Stimulated activated naive CD8-positive, alpha-beta T cell treated with anti-CD3 and anti-CD28 coated beads, Interleukin-15, Interleukin-2, amounts not matched to agents 100 ng/mL and 50 ng/mL, for 24 hours (primary cell): ENCODE results near the gene MVP.
A peak's percentile ranks its signal among the peaks of the same experiment; 100 is the strongest.
"Not testable (repeated sequence)": the region's sequence is repeated elsewhere in the genome, so short reads cannot be mapped to it uniquely, and the experiment has no call there.

Experiments
- H3K27ac Mint-ChIP-seq: one replicate; pipeline ENCODE4 v1.8.0; 2021; ENCODE audit warnings: mild to moderate bottlenecking, mixed read lengths
- H3K27me3 Mint-ChIP-seq: one replicate; pipeline ENCODE4 v1.8.0; 2021; ENCODE audit warnings: mixed read lengths
- H3K36me3 Mint-ChIP-seq: one replicate; pipeline ENCODE4 v1.8.0; 2021; ENCODE audit warnings: low read depth, mixed read lengths
- H3K4me1 Mint-ChIP-seq: one replicate; pipeline ENCODE4 v1.8.0; 2021; ENCODE audit warnings: low read depth, mixed read lengths
- H3K4me3 Mint-ChIP-seq: one replicate; pipeline ENCODE4 v1.8.0; 2021; ENCODE audit warnings: mild to moderate bottlenecking, mixed read lengths
- H3K9me3 Mint-ChIP-seq: one replicate; pipeline ENCODE4 v1.8.0; 2021; ENCODE audit warnings: mixed read lengths

The MVP gene

GRCh38 chr16:29791845-29792807, 28.1 kb upstream of the MVP start:
- peaks cover 41% of the 10 kb centered on the region for H3K4me1 Mint-ChIP-seq
- peak overlapping the region; percentile 95 for H3K27ac Mint-ChIP-seq
- peaks cover 44% of the 10 kb centered on the region for H3K36me3 Mint-ChIP-seq
- no peaks in the 10 kb centered on the region for H3K9me3 Mint-ChIP-seq
- peak overlapping the region; percentile 98 for H3K4me3 Mint-ChIP-seq
- H3K27me3 Mint-ChIP-seq: no peaks in the 10 kb centered on the region

GRCh38 chr16:29793153-29793552, 27.1 kb upstream of the MVP start:
- not testable (repeated sequence) for H3K27me3 Mint-ChIP-seq, H3K9me3 Mint-ChIP-seq, H3K4me3 Mint-ChIP-seq
- H3K4me1 Mint-ChIP-seq: peaks cover 41% of the 10 kb centered on the region
- H3K27ac Mint-ChIP-seq: peak overlapping the region; percentile 20
- peaks cover 54% of the 10 kb centered on the region for H3K36me3 Mint-ChIP-seq

- H3K27ac Mint-ChIP-seq: no peak overlapping the region
Measured at GRCh38 chr16:29794231-29794710, 26.0 kb upstream of the MVP start.

GRCh38 chr16:29802416-29802935, 17.8 kb upstream of the MVP start:
- peaks cover 71% of the 10 kb centered on the region for H3K36me3 Mint-ChIP-seq

More at GRCh38 chr16:29794231-29794710, 26.0 kb upstream of the MVP start:
- no peaks in the 10 kb centered on the region for H3K27me3 Mint-ChIP-seq
- H3K4me1 Mint-ChIP-seq: peaks cover 41% of the 10 kb centered on the region
- peaks cover 65% of the 10 kb centered on the region for H3K36me3 Mint-ChIP-seq
- H3K4me3 Mint-ChIP-seq: no peak overlapping the region
- H3K9me3 Mint-ChIP-seq: no peaks in the 10 kb centered on the region

GRCh38 chr16:29804020-29804419, 16.2 kb upstream of the MVP start:
- Mint-ChIP-seq H3K27ac (peak overlapping the region; percentile 89), H3K36me3 (peaks cover 71% of the 10 kb centered on the region), H3K27me3 (no peaks in the 10 kb centered on the region), H3K4me3 (peak overlapping the region; percentile 96), H3K9me3 (no peaks in the 10 kb centered on the region), H3K4me1 (peaks cover 34% of the 10 kb centered on the region)

More at GRCh38 chr16:29802416-29802935, 17.8 kb upstream of the MVP start:
- Mint-ChIP-seq H3K9me3 (no peaks in the 10 kb centered on the region), H3K4me1 (peaks cover 19% of the 10 kb centered on the region), H3K4me3 (no peak overlapping the region), H3K27ac (no peak overlapping the region), H3K27me3 (no peaks in the 10 kb centered on the region)

GRCh38 chr16:29804455-29805231, 15.6 kb upstream of the MVP start:
- Mint-ChIP-seq H3K9me3 (no peaks in the 10 kb centered on the region), H3K27me3 (no peaks in the 10 kb centered on the region), H3K4me3 (peak overlapping the region; percentile 96), H3K36me3 (peaks cover 68% of the 10 kb centered on the region), H3K27ac (peak overlapping the region; percentile 99), H3K4me1 (peaks cover 37% of the 10 kb centered on the region)

GRCh38 chr16:29805232-29806098, 14.8 kb upstream of the MVP start:
- no peaks in the 10 kb centered on the region for H3K27me3 Mint-ChIP-seq
- H3K36me3 Mint-ChIP-seq: peaks cover 71% of the 10 kb centered on the region
- no peaks in the 10 kb centered on the region for H3K9me3 Mint-ChIP-seq
- H3K27ac Mint-ChIP-seq: peak overlapping the region; percentile 99
- H3K4me1 Mint-ChIP-seq: peaks cover 45% of the 10 kb centered on the region
- peak overlapping the region; percentile 96 for H3K4me3 Mint-ChIP-seq

- H3K4me1 Mint-ChIP-seq: peaks cover 52% of the 10 kb centered on the region
- peak within 1 kb of the TSS; percentile 98 for H3K4me3 Mint-ChIP-seq
- no peaks in the 10 kb centered on the region for H3K9me3 Mint-ChIP-seq
- H3K36me3 Mint-ChIP-seq: peaks cover 73% of the 10 kb centered on the region
- no peaks in the 10 kb centered on the region for H3K27me3 Mint-ChIP-seq
- peak within 1 kb of the TSS; percentile 99 for H3K27ac Mint-ChIP-seq
Measured at GRCh38 chr16:29806099-29806579, 14.1 kb upstream of the MVP start, which contains the start of gene MAZ. Gene MAZ, plus strand, starts transcription at chr16:29806529. Its CDS starts 173 bp downstream, at chr16:29806702.

- H3K27me3 Mint-ChIP-seq: no peaks in the 10 kb centered on the region
- H3K27ac Mint-ChIP-seq: peak overlapping the region; percentile 85
- H3K36me3 Mint-ChIP-seq: peaks cover 67% of the 10 kb centered on the region
- no peaks in the 10 kb centered on the region for H3K9me3 Mint-ChIP-seq
- peaks cover 59% of the 10 kb centered on the region for H3K4me1 Mint-ChIP-seq
- H3K4me3 Mint-ChIP-seq: peak overlapping the region; percentile 98
Measured at GRCh38 chr16:29806641-29807425, 13.4 kb upstream of the MVP start.

- Mint-ChIP-seq H3K27me3 (no peaks in the 10 kb centered on the region), H3K4me1 (peaks cover 61% of the 10 kb centered on the region), H3K4me3 (peak overlapping the region; percentile 98), H3K36me3 (peaks cover 62% of the 10 kb centered on the region), H3K27ac (peak overlapping the region; percentile 98), H3K9me3 (no peaks in the 10 kb centered on the region)
Measured at GRCh38 chr16:29807426-29808218, 12.6 kb upstream of the MVP start.

GRCh38 chr16:29808219-29808900, 11.9 kb upstream of the MVP start:
- H3K27ac Mint-ChIP-seq: peak overlapping the region; percentile 98
- H3K4me3 Mint-ChIP-seq: peak overlapping the region; percentile 98
- peaks cover 62% of the 10 kb centered on the region for H3K4me1 Mint-ChIP-seq

GRCh38 chr16:29809031-29809747, 11.1 kb upstream of the MVP start:
- Mint-ChIP-seq H3K4me3 (peak overlapping the region; percentile 98), H3K9me3 (no peaks in the 10 kb centered on the region), H3K36me3 (peaks cover 46% of the 10 kb centered on the region), H3K27me3 (no peaks in the 10 kb centered on the region), H3K4me1 (peaks cover 53% of the 10 kb centered on the region), H3K27ac (peak overlapping the region; percentile 98)

More at GRCh38 chr16:29808219-29808900, 11.9 kb upstream of the MVP start:
- H3K27me3 Mint-ChIP-seq: no peaks in the 10 kb centered on the region
- no peaks in the 10 kb centered on the region for H3K9me3 Mint-ChIP-seq
- H3K36me3 Mint-ChIP-seq: peaks cover 54% of the 10 kb centered on the region
